Heart left ventricle (tissue), 13 donors: ENCODE data around the gene GNG7.

ENCODE experiments used
- POLR2A ChIP-seq, 2 donors: fragments of 450-650 bp; IDR thresholded peaks; one replicate each; pipeline ENCODE4 v1.6.1; 2017; ENCODE audit warnings: antibody characterized with exemption in 2 of 2, mild to moderate bottlenecking in 2 of 2, moderate library complexity in 2 of 2
- TF ChIP-seq, protein P1 (sequence below), 12 donors: fragments of 200-600 bp; sonication (generic) in 4 of 12; IDR thresholded peaks; one replicate each; pipeline versions ENCODE4 v1.5.0 to v1.8.0; 2018 to 2022; ENCODE audit warnings: antibody characterized with exemption in 12 of 12, mild to moderate bottlenecking in 5 of 12
- donor health status: ischemic (EF 13 %, LVEDD 7.1; RV severe dilation, severe dysfunction).
- donor health status: DM: no; HTN: yes; CAD: no.
- donor health status: DM: no; HTN: no; CAD: no.
- donor health status: ischemic (EF 25% LVEDD 6.9; RV normal size, moderate dysfunction).
- donor health status: ischemic (EF 25% LVEDD 5.7; RV mildly dilated, moderate dysfunction).
- donor health status: ischemic (EF 35%, LVEDD 5.7; RV mildly dilated, moderate dysfunction).
- donor health status: nonischemic (EF 11% LVEDD 7.7; RV severe dilation, severe dysfunction).
- donor health status: DM: yes; HTN: yes; CAD: no.
- donor health status: PGD.
- donor health status: ischemic (EF 29% LVEDD 5.4; RV normal size, mild dysfunction).
- donor health status: nonischemic (EF 23%, LVEDD 6.1; RV moderate dilation, normal function).

DNA sequence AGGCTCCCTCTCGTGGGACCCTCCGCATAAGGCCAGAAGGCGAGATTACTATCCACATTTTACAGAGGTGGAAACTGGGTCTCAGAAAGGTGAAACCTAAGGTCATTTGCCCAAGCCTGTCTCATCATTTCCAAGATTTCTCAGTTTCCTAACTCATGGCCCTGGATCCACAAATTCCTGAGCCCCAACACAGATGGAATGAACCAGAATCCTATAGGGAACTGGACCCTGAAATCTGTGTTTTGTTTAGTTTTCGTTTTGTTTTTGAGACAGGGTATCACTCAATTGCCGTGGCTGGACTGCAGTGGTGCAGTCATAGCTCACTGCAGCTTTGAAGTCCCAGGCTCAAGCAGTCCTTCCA lies 563 bp upstream of the GNG7 start:
- TF ChIP-seq POLR2A (IDR thresholded peaks at IDR 0.05) = no peak
- TF ChIP-seq, protein P1, sequence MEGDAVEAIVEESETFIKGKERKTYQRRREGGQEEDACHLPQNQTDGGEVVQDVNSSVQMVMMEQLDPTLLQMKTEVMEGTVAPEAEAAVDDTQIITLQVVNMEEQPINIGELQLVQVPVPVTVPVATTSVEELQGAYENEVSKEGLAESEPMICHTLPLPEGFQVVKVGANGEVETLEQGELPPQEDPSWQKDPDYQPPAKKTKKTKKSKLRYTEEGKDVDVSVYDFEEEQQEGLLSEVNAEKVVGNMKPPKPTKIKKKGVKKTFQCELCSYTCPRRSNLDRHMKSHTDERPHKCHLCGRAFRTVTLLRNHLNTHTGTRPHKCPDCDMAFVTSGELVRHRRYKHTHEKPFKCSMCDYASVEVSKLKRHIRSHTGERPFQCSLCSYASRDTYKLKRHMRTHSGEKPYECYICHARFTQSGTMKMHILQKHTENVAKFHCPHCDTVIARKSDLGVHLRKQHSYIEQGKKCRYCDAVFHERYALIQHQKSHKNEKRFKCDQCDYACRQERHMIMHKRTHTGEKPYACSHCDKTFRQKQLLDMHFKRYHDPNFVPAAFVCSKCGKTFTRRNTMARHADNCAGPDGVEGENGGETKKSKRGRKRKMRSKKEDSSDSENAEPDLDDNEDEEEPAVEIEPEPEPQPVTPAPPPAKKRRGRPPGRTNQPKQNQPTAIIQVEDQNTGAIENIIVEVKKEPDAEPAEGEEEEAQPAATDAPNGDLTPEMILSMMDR (IDR thresholded peaks at IDR 0.05) = no peak
